ENCODE results near the gene PRSS56. TPM values are rescaled to one million over a fixed set of nuclear protein-coding genes. Genes with fewer than 3 reads are reported as not detected.

PRSS56 gene
- not detected in 2 replicates for total RNA-seq

DNA sequence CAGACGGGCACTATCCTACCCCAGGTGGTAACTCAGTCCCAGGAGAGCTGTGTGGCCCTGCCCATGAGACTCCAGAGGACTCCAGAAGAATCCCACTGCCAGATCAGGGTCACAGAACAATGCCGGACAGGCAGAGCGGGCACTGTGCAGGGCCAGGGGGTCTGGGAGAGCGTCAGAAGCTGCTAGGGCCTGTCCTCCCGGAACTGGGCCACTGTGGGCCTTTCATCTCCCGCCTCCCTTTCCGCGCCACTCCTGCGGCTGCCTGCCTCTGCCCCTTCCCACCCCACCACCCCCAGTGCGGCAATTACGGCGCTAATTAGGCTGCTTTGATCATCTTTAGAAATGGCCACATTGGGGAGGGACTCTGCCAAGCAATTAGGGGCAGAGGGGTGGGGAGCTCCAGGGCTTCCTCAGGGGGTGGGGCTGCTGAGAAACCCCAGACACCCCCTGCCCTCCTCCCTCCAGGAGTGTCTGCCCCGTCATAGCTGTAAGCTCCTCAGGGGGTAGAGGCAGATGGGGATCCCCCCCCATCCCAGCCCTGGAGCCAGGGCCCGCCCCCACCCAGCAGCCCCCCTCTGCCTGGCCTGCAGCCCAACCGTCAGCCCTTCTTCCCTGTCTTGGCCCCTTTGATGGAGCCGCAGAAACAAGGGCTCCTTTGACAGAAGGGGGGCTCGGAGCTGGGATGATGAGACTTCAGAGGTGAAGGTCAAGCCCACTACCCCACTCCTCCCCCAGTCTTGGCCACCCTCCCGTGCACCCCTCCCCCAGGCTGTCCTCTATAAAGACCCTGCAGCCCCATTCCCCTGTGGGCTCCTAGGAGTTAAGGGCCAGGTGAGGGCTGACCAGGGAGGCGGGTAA lies at the start of gene PRSS56:
Gene PRSS56 (plus strand): TSS at position 808 of the 858 bp plus-strand sequence. CDS start 211 bp downstream, outside the sequence.

DNA sequence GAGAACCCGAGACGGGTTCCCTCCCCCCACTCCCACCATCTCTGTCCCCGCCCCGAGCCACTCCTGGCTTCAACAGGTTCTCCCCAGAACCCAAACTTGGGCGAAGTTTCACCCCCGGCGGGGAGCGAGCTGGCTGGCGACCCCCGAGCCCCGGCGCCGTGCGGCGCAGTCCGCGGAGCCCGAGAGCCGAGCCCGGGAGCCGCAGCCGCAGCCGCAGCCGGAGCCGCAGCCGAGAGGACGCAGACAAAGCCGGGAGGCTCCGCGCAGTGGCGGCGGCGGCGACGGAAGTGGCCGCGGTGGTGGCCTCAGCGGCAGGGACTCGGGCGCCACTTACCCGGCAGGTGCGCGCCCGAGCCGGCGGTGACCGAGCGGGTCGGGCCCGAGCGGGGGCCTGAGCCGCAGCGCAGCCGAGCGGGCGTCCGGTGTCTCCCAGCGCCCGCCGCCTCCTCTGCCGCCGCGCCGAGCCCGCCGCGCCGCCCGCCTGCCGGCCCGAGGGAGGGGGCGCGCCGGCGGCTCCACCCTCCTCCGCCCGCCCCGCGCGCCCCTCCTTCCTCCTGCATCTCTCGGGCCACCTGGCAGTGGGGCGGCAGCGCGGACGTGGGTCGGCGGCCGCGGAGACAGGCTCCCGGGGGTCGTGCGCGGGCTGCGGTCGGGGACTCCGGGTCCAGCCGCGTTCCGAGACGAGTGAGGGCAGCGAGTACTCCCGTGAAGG lies 32.6 kb upstream of the PRSS56 start, which contains the start of gene ECEL1:
Gene ECEL1 (minus strand): TSS at position 450 of the 712 bp plus-strand sequence. CDS start 1,181 bp downstream, outside the sequence.

DNA sequence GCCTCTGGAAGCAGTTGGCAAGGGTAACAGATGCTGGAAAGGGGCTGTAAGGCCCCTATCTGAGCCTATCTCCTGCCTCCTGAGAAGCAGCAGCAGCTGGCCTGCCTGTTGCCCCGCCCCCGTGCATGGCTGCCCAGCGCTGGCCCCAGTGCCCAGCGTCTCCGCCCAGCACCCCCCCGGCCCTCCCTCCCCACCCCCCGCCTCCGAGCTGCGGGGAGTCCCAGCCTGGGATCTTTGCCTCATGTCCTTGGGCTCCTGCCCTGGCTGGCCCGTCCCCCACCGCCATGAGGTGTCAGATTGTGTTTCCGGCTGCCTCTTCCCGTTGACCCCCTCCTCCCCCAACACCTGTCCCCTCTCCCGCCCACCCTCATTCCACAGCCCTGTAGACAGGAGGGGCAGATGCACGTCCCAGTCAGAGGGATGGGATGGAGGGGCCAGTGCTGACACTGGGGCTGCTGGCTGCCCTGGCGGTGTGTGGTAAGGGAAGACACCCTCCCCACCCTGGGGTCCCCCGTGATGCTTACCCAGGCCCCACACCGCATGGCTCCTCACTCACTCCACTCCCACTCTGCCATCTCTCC lies 5.7 kb downstream of the PRSS56 start, which contains the start of gene CHRND:
Gene CHRND (plus strand): TSS at position 370 of the 581 bp plus-strand sequence. CDS start 56 bp downstream, at position 426.

DNA sequence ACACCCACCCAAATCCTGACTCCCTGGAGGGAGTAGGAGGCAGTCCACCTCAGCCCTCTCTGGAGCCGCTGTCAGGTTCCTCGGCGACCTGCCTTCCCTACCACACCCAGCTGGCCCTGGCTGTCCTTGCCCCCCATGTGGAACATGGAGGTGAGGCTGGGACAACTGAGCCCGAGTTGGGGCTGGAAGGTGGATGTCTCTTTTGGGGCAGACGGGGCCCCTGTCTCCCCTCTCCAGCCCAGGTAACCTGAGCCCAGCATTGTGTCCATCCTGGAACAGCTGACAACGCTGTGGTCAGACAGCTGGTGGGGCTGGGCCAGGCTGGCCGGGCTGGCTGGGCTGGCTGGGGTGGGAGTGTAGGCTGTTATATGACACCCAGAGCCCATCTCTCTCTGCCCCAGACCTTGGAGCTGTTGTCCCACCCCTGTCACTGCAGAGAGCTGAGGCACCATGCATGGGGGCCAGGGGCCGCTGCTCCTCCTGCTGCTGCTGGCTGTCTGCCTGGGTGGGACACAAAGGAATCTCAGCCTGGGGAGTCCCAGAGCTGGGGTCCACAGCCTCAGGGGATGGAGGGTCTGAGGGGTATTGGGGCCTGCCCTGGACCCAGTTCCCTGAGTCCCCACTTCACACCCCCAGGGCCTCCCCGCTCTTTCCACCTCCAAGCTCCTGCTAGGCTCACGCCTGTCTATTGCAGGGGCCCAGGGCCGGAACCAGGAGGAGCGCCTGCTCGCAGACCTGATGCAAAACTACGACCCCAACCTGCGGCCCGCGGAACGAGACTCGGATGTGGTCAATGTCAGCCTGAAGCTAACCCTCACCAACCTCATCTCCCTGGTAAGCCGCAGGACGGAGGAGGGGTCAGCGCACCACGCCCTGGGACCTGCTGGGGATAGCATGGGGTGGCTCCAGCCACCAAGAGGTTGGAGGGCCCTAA lies 19.4 kb downstream of the PRSS56 start, which contains the start of gene CHRNG:
Gene CHRNG (plus strand): TSS at position 395 of the 934 bp plus-strand sequence. CDS start 56 bp downstream, at position 451.

DNA sequence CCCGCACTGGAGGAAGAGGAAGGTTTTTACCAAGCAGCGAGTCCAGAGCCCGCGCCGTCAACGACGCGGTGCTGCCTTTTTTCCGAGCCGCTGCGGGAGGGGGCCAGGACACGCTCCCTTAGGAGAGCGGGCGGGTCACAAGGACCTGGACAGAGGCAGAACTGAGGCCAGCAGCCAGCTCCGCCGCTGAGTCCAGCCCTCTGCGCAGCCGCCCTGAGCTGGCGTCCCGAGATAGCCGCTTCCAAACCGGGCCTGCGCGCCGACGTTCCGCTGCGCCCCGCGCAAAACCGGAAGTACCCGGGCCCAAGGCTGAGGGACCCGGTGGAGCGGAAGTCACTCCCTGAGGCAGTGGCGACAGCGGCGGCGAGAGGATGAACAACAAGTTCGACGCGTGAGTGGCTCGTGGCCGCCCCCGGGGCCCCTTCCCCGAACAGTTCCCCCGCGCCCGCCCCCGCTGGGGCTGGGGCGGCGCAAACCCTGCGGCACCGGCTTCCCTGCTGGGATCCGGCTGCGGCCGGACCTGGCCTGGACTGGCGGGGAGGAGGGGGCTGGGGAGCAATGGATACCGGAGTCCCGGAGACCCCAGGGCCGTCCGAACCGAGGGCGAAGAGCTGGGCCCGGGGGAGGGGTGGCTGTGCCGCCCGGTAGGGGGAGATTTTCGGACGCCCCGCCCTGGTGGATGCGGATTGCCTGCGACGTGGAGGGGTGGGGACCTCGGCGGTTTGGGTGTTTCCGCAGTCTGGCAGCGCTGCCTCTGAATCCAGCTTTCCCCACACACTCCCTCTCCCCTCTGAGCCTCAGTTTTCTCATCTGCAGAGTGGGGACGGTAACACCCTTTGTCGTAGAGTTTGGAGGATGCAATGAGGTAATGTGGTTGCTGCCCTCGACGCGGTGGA lies 30.4 kb downstream of the PRSS56 start, which contains the start of the genes EIF4E2 and TIGD1:
Gene EIF4E2 (plus strand): TSS at position 336 of the 896 bp plus-strand sequence. CDS start 36 bp downstream, at position 372.
Gene TIGD1 (minus strand): TSS at position 204 of the 896 bp plus-strand sequence. CDS start 675 bp downstream, outside the sequence.

Other genes starting within 250 kb of the PRSS56 start
- gene ALPP, start 141.6 kb upstream of the PRSS56 start, total RNA-seq, result not detected in 2 replicates
- not detected in 2 replicates for gene ALPG, start 113.5 kb upstream of the PRSS56 start, total RNA-seq
- not detected in 2 replicates for gene ALPI, start 64.2 kb upstream of the PRSS56 start, total RNA-seq
- not detected in 2 replicates for gene ECEL1, start 32.6 kb upstream of the PRSS56 start, total RNA-seq
- gene CHRND, start 5.8 kb downstream of the PRSS56 start, total RNA-seq, result not detected in 2 replicates
- not detected in 2 replicates for gene CHRNG, start 19.3 kb downstream of the PRSS56 start, total RNA-seq
- gene TIGD1, start 30.2 kb downstream of the PRSS56 start, total RNA-seq, result 1.8 and 2.0 TPM in 2 replicates
- gene EIF4E2, start 30.3 kb downstream of the PRSS56 start, total RNA-seq, result 69.5 and 90.0 TPM in 2 replicates
- gene EFHD1, start 113.2 kb downstream of the PRSS56 start, total RNA-seq, result not detected in 2 replicates
- 28.0 and 36.6 TPM in 2 replicates for gene GIGYF2, start 176.9 kb downstream of the PRSS56 start, total RNA-seq

Data from myometrial cell (primary cell).